ENCODE data around the gene SMOC2. TPM values are rescaled to one million over a fixed set of nuclear protein-coding genes. Genes with fewer than 3 reads are reported as not detected.

SMOC2 gene
- polyA plus RNA-seq, 1 experiment, result not detected

GRCh38 chr6:168603234-168603633, 162.2 kb downstream of the SMOC2 start:
- Histone ChIP-seq H3K9me3 (ENCODE audit: control insufficient read depth, insufficient read depth, low read length) (peaks cover 86% of the 10 kb centered on the region), H3K27me3 (ENCODE audit: control insufficient read depth, insufficient read depth, low read length) (no peaks in the 10 kb centered on the region), H3K27ac (ENCODE audit: low read depth, low read length) (no peak overlapping the region), H3K4me3 (ENCODE audit: low read depth, low read length) (no peak overlapping the region)
- ChIA-PET CTCF (no interaction called here), POLR2A (no interaction called here)
- no peak for DNase-seq (ENCODE audit: low read depth, low spot score)
- no peak for TF ChIP-seq CTCF (IDR thresholded peaks at IDR 0.05; ENCODE audit: low read depth, low read length)

- DNase-seq (ENCODE audit: low read depth, low spot score), result no peak
- CTCF ChIA-PET, result no interaction called here
- POLR2A ChIA-PET, result no interaction called here
Observed at GRCh38 chr6:168605964-168606363, 165.0 kb downstream of the SMOC2 start.

GRCh38 chr6:168606722-168607121, 165.7 kb downstream of the SMOC2 start:
- DNase-seq (ENCODE audit: low read depth, low spot score), result no peak
- TF ChIP-seq CTCF (IDR thresholded peaks at IDR 0.05; ENCODE audit: low read depth, low read length), result no peak
- Histone ChIP-seq H3K27me3 (ENCODE audit: control insufficient read depth, insufficient read depth, low read length) (no peaks in the 10 kb centered on the region), H3K27ac (ENCODE audit: low read depth, low read length) (no peak overlapping the region), H3K4me3 (ENCODE audit: low read depth, low read length) (no peak overlapping the region), H3K9me3 (ENCODE audit: control insufficient read depth, insufficient read depth, low read length) (peaks cover 73% of the 10 kb centered on the region)
- ChIA-PET POLR2A (no interaction called here), CTCF (no interaction called here)

More at GRCh38 chr6:168605964-168606363, 165.0 kb downstream of the SMOC2 start:
- no peaks in the 10 kb centered on the region for H3K27me3 ChIP-seq (ENCODE audit: control insufficient read depth, insufficient read depth, low read length)
- peaks cover 73% of the 10 kb centered on the region for H3K9me3 ChIP-seq (ENCODE audit: control insufficient read depth, insufficient read depth, low read length)
- no peak for TF ChIP-seq CTCF (IDR thresholded peaks at IDR 0.05; ENCODE audit: low read depth, low read length)
- no peak overlapping the region for H3K27ac ChIP-seq (ENCODE audit: low read depth, low read length)
- H3K4me3 ChIP-seq (ENCODE audit: low read depth, low read length), result no peak overlapping the region

GRCh38 chr6:168607272-168608112, 166.5 kb downstream of the SMOC2 start:
- no peak for TF ChIP-seq CTCF (IDR thresholded peaks at IDR 0.05; ENCODE audit: low read depth, low read length)
- CTCF ChIA-PET, result no interaction called here
- POLR2A ChIA-PET, result no interaction called here
- peaks cover 73% of the 10 kb centered on the region for H3K9me3 ChIP-seq (ENCODE audit: control insufficient read depth, insufficient read depth, low read length)
- no peak for DNase-seq (ENCODE audit: low read depth, low spot score)
- no peaks in the 10 kb centered on the region for H3K27me3 ChIP-seq (ENCODE audit: control insufficient read depth, insufficient read depth, low read length)
- H3K27ac ChIP-seq (ENCODE audit: low read depth, low read length), result no peak overlapping the region
- H3K4me3 ChIP-seq (ENCODE audit: low read depth, low read length), result no peak overlapping the region

- H3K9me3 ChIP-seq (ENCODE audit: control insufficient read depth, insufficient read depth, low read length), result peaks cover 74% of the 10 kb centered on the region
- DNase-seq (ENCODE audit: low read depth, low spot score), result no peak
- ChIA-PET POLR2A (no interaction called here), CTCF (no interaction called here)
- H3K27ac ChIP-seq (ENCODE audit: low read depth, low read length), result no peak overlapping the region
- no peaks in the 10 kb centered on the region for H3K27me3 ChIP-seq (ENCODE audit: control insufficient read depth, insufficient read depth, low read length)
- no peak overlapping the region for H3K4me3 ChIP-seq (ENCODE audit: low read depth, low read length)
- no peak for TF ChIP-seq CTCF (IDR thresholded peaks at IDR 0.05; ENCODE audit: low read depth, low read length)
Observed at GRCh38 chr6:168608113-168608400, 167.1 kb downstream of the SMOC2 start.
